HepG2 (cell line): ENCODE measurements around the gene VEZF1. TPM values are rescaled to one million over a fixed set of nuclear protein-coding genes. Genes with fewer than 3 reads are reported as not detected.

Experiments used
- ATAC-seq: fragments of 200-7000 bp; cut with Tn5 transposase; 3 replicates; pipeline ENCODE4 v1.9.1; 2020; ENCODE audit warnings: mild to moderate bottlenecking, moderate library complexity
- BruUV-seq: library from RNA; stranded (reverse); fragments of 400-500 nt; replicated peaks from 2 replicates; lab custom pipeline; 2021; lab: Mats Ljungman, UMichigan
- CTCF ChIA-PET: fragments of 300-600 bp; formaldehyde crosslinking; extraction: SDS; loops from one replicate; lab custom pipeline; 2021; ENCODE audit warnings: low total read pairs, inconsistent platforms, low intra/inter-chr PET ratio; lab: Yijun Ruan, JAX
- POLR2A ChIA-PET: fragments of 350-600 bp; sonication (Branson Sonifier 250); formaldehyde crosslinking; loops from one replicate; lab custom pipeline; 2020; ENCODE audit warnings: antibody characterized with exemption, inconsistent platforms; lab: Yijun Ruan, JAX
- DNase-seq: peaks from one replicate; pipeline ENCODE4 v3.0.0-alpha.2; 2015; ENCODE audit warnings: low spot score
- FAIRE-seq: peaks from 3 replicates; lab custom pipeline; 2011; peaks lifted over from hg19 to GRCh38; lab: Jason Lieb, UNC
- H2AFZ ChIP-seq: one replicate; pipeline ENCODE4 v1.6.1; 2011; ENCODE audit warnings: low read length, inconsistent platforms
- H3K27ac ChIP-seq: fragments of 300-600 bp; 3 replicates; pipeline ENCODE4 v1.8.0; 2011; ENCODE audit warnings: mixed run types, mild to moderate bottlenecking, mixed read lengths, low read length, inconsistent platforms; ENCODE audit not compliant: insufficient read depth; ENCODE audit errors: extremely low read length
- H3K27me3 ChIP-seq, 2 experiments: fragments of 200-600 bp in 1 of 2; 2 replicates in 1 of 2; 3 replicates in 1 of 2; pipeline versions ENCODE4 v1.6.0 to v1.8.0; 2011; ENCODE audit warnings: low read length in 2 of 2, mild to moderate bottlenecking in 2 of 2, moderate library complexity in 2 of 2, inconsistent platforms in 1 of 2; ENCODE audit not compliant: insufficient read depth in 2 of 2, control insufficient read depth in 1 of 2
- H3K36me3 ChIP-seq, 2 experiments: fragments of 200-600 bp in 1 of 2; replicated peaks in 1 of 2; 2 replicates in 1 of 2; 3 replicates in 1 of 2; pipeline versions ENCODE4 v1.5.1 to v1.8.0; 2011; ENCODE audit warnings: low read length in 2 of 2, inconsistent platforms in 1 of 2; ENCODE audit not compliant: insufficient read depth in 2 of 2, control insufficient read depth in 1 of 2
- H3K4me1 ChIP-seq: 2 replicates; pipeline ENCODE4 v1.5.1; 2012; ENCODE audit warnings: low read length, inconsistent platforms; ENCODE audit not compliant: insufficient read depth
- H3K4me2 ChIP-seq: 2 replicates; pipeline ENCODE4 v1.6.0; 2011; ENCODE audit warnings: low read depth, low read length, inconsistent platforms
- H3K4me3 ChIP-seq, 3 experiments: fragments of 200-600 bp in 1 of 3; sonication (generic), shearing (Covaris generic) in 1 of 3; replicated peaks in 1 of 3; 2 replicates each; pipeline ENCODE4 v1.5.1; 2011 to 2016; ENCODE audit warnings: low read length in 3 of 3, inconsistent platforms in 2 of 3, low read depth in 2 of 3, mild to moderate bottlenecking in 2 of 3, control low read depth in 1 of 3, mixed read lengths in 1 of 3; ENCODE audit not compliant: insufficient read depth in 1 of 3
- H3K79me2 ChIP-seq: one replicate; pipeline ENCODE4 v1.6.1; 2011; ENCODE audit warnings: low read length, inconsistent platforms; ENCODE audit not compliant: insufficient read depth
- H3K9ac ChIP-seq: 2 replicates; pipeline ENCODE4 v1.6.0; 2011; ENCODE audit warnings: mild to moderate bottlenecking, low read depth, low read length, inconsistent platforms; ENCODE audit not compliant: insufficient read depth
- H3K9me3 ChIP-seq: 2 replicates; pipeline ENCODE4 v1.5.1; 2012; ENCODE audit warnings: mild to moderate bottlenecking, low read length
- H4K20me1 ChIP-seq: 2 replicates; pipeline ENCODE4 v1.6.0; 2011; ENCODE audit warnings: inconsistent platforms, mild to moderate bottlenecking, low read length, moderate library complexity; ENCODE audit not compliant: insufficient read depth
- CREB3 ChIP-seq: sonication (generic); formaldehyde crosslinking; IDR thresholded peaks from 2 replicates; pipeline ENCODE4 v1.5.0; 2020; ENCODE audit warnings: missing genetic modification reagents
- MBNL3 ChIP-seq: fragments of 250-450 bp; sonication (Bioruptor Pico); conservative IDR thresholded peaks from 2 replicates; pipeline ENCODE4 v1.8.0; 2022; ENCODE audit warnings: mild to moderate bottlenecking, inconsistent platforms
- SNRNP70 ChIP-seq: fragments of 200-400 bp; formaldehyde crosslinking; IDR thresholded peaks from 2 replicates; pipeline ENCODE4 v1.6.1; 2017; ENCODE audit warnings: mild to moderate bottlenecking, low read depth, low read length, moderate library complexity
- TMF1 ChIP-seq: sonication (generic); formaldehyde crosslinking; IDR thresholded peaks from 2 replicates; pipeline ENCODE4 v1.8.1; 2022; ENCODE audit warnings: low read depth, missing genetic modification reagents
- ZBTB37 ChIP-seq: sonication (generic); formaldehyde crosslinking; IDR thresholded peaks from 2 replicates; pipeline ENCODE4 v1.4.0; 2020; ENCODE audit warnings: mild to moderate bottlenecking, missing genetic modification reagents
- ZBTB4 ChIP-seq: sonication (generic); formaldehyde crosslinking; IDR thresholded peaks from 2 replicates; pipeline ENCODE4 v1.4.0; 2020; ENCODE audit warnings: missing genetic modification reagents, mild to moderate bottlenecking, borderline replicate concordance
- ZKSCAN5 ChIP-seq: sonication (generic); formaldehyde crosslinking; IDR thresholded peaks from 2 replicates; pipeline ENCODE4 v1.5.1; 2020; ENCODE audit warnings: mild to moderate bottlenecking, missing genetic modification reagents
- ZNF335 ChIP-seq: sonication (generic); formaldehyde crosslinking; IDR thresholded peaks from 2 replicates; pipeline ENCODE4 v1.4.0; 2020; ENCODE audit warnings: missing genetic modification reagents
- WGBS: methylation state at CpG from one replicate; pipeline ENCODE4 v1.1.6; 2017; ENCODE audit warnings: low lambda C conversion rate; 5-methylcytosine and 5-hydroxymethylcytosine counted together
- in situ Hi-C: cut with HindIII; loops from 2 replicates; pipeline ENCODE4 v1.10.0; 2017; ENCODE audit warnings: low pct_unique_long_range_greater_than_20kb; ENCODE audit not compliant: extremely low pct_ligation_motif_present
- intact Hi-C: fragments of 100-400 bp; cut with micrococcal nuclease; formaldehyde crosslinking; loops from one replicate; pipeline ENCODE4 v1.10.0; 2022; ENCODE audit not compliant: unreplicated experiment
- polyA plus RNA-seq, 8 experiments: library from polyadenylated mRNA; depleted of rRNA in 3 of 8; stranded (reverse) in 7 of 8; unstranded in 1 of 8; fragments of >200 nt; fragmentation: Illumina TruSeq in 4 of 8; extraction: Trizol in 4 of 8; gene quantifications; 2 replicates each; pipeline versions ENCODE4 v1.2.1 to v1.2.3, GENCODE V29; 2011 to 2016; ENCODE audit warnings: low read depth in 4 of 8, missing spikeins in 1 of 8, mixed read lengths in 1 of 8; ENCODE audit not compliant: insufficient read depth in 1 of 8
- total RNA-seq, 5 experiments: library from RNA; depleted of rRNA; stranded (reverse); fragments of >200 nt; fragmentation: Illumina TruSeq; extraction: Trizol; gene quantifications; 2 replicates each; pipeline ENCODE4 v1.2.3, GENCODE V29; 2016; ENCODE audit warnings: low read depth in 1 of 5

VEZF1 gene
- total and polyA plus RNA-seq, 2 of the 13 experiments (the other 11 are each of a cell fraction or from before 2014, with no cell fraction given), result 45.9 to 49.7 TPM

GRCh38 chr17:57957886-57958285 is 30.2 kb downstream of the VEZF1 start:
- ATAC-seq, result no peak
- 78% methylated on average over 3 of the region's 3 CpGs for WGBS
- Histone ChIP-seq H3K27ac (no peak overlapping the region), H3K79me2 (no peaks in the 10 kb centered on the region), H3K36me3 (no peaks in the 10 kb centered on the region), H3K9me3 (no peaks in the 10 kb centered on the region), H3K9ac (no peak overlapping the region), H4K20me1 (no peaks in the 10 kb centered on the region), H2AFZ (no peak overlapping the region)
- intact Hi-C loops, result loop anchor here (2.0 kb wide), 1 partner anchor 29 kb away; no protein-coding TSS in a partner anchor
- CTCF ChIA-PET, result no interaction called here
- no TSS peak for BruUV-seq
- in situ Hi-C loops, result no loop called here
- TF ChIP-seq CREB3 (CRISPR knock-in tag), result no peak
- TF ChIP-seq MBNL3 (CRISPR knock-in tag), result no peak
- no peak for TF ChIP-seq SNRNP70
- no peak for TF ChIP-seq TMF1
- TF ChIP-seq ZBTB4 (CRISPR knock-in tag), result no peak
- TF ChIP-seq ZNF335 (CRISPR knock-in tag), result no peak
- no peak for TF ChIP-seq ZKSCAN5 (CRISPR knock-in tag)
- TF ChIP-seq ZBTB37, result no peak
- TF ChIP-seq, all 625 proteins: peak for 0
- DNase-seq (no peak), FAIRE-seq (no peak)
- Histone ChIP-seq H3K4me2 (no peak overlapping the region), H3K4me1 (peaks cover 51% of the 10 kb centered on the region), H3K27me3 (peaks cover 16 to 54% of the 10 kb centered on the region in 2 experiments), H3K4me3 (no peak overlapping the region)
- POLR2A ChIA-PET, result interaction anchor here (1.6 kb wide), 1 partner anchor 65 kb away, joined by 6 read pairs; no protein-coding TSS in a partner anchor
